AG04449 (cell line): Measurements from ENCODE around the gene PLK1.

ENCODE experiments used
- CTCF ChIA-PET: fragments of 350-600 bp; formaldehyde crosslinking; extraction: SDS; loops from one replicate; lab custom pipeline; 2021; ENCODE audit warnings: antibody characterized with exemption; lab: Yijun Ruan, JAX
- POLR2A ChIA-PET: fragments of 400-600, 350-600 bp; formaldehyde crosslinking; extraction: SDS; loops from one replicate; lab custom pipeline; 2020; ENCODE audit warnings: antibody characterized with exemption, inconsistent platforms; lab: Yijun Ruan, JAX
- DNase-seq: peaks from one replicate; pipeline ENCODE4 v3.0.0-alpha.2; 2010; ENCODE audit warnings: low read depth, low spot score
- H3K4me3 ChIP-seq: 2 replicates; pipeline ENCODE4 v1.5.1; 2011; ENCODE audit warnings: low read depth, mild to moderate bottlenecking, control low read depth, low read length
- CTCF ChIP-seq: IDR thresholded peaks from one replicate; pipeline ENCODE4 v1.5.1; 2011; ENCODE audit warnings: mild to moderate bottlenecking, moderate library complexity, low read length, control low read depth, inconsistent platforms; ENCODE audit not compliant: insufficient read depth; ENCODE audit errors: missing control alignments

The PLK1 gene

GRCh38 chr16:23640931-23641765, 37.5 kb upstream of the PLK1 start, which contains the start of the genes DCTN5 and PALB2:
Gene DCTN5 (plus strand): TSS chr16:23641466. CDS start chr16:23641543, 77 bp downstream.
Gene PALB2 (minus strand): TSS chr16:23641310. CDS start chr16:23641157, 153 bp downstream.
- ChIA-PET POLR2A (interaction anchor here (0.7 to 1.3 kb wide), 3 partner anchors 10 to 24 kb away, joined by 3 to 6 read pairs (median 3); no protein-coding TSS in a partner anchor), CTCF (interaction anchor here (1.1 to 1.7 kb wide), 3 partner anchors 37 to 82 kb away, joined by 4 to 10 read pairs (median 5); partner anchors contain the start of genes NDUFAB1 and PLK1)
- peak within 1 kb of the TSS; percentile 99 for H3K4me3 ChIP-seq
- DNase-seq: peak; percentile 51
- no peak for TF ChIP-seq CTCF

- no peak for TF ChIP-seq CTCF
- ChIA-PET CTCF (interaction anchor here (0.9 to 1.4 kb wide), 3 partner anchors 25 to 207 kb away, joined by 3 to 5 read pairs (median 3); partner anchors contain the start of gene PLK1), POLR2A (interaction anchor here (0.9 kb wide), 2 partner anchors 13 to 23 kb away, joined by 3 read pairs; no protein-coding TSS in a partner anchor)
- H3K4me3 ChIP-seq: peak overlapping the region; percentile 99
- no peak for DNase-seq
Observed at GRCh38 chr16:23642246-23642774, 36.4 kb upstream of the PLK1 start.

- ChIA-PET POLR2A (interaction anchor here (2.3 kb wide), 1 partner anchor 10 kb away, joined by 6 read pairs; the partner anchor contains the start of genes DCTN5 and PALB2), CTCF (interaction anchor here (1.4 kb wide), 1 partner anchor 11 kb away, joined by 4 read pairs; no protein-coding TSS in a partner anchor)
- no peak for TF ChIP-seq CTCF
- H3K4me3 ChIP-seq: no peak overlapping the region
- no peak for DNase-seq
Observed at GRCh38 chr16:23650674-23651416, 27.8 kb upstream of the PLK1 start.

- TF ChIP-seq CTCF: no peak
- ChIA-PET POLR2A (interaction anchor here (2.3 kb wide), 1 partner anchor 11 kb away, joined by 6 read pairs; the partner anchor contains the start of genes DCTN5 and PALB2), CTCF (interaction anchor here (1.4 kb wide), 1 partner anchor 10 kb away, joined by 4 read pairs; no protein-coding TSS in a partner anchor)
- H3K4me3 ChIP-seq: no peak overlapping the region
- DNase-seq: no peak
Observed at GRCh38 chr16:23651943-23652468, 26.7 kb upstream of the PLK1 start.

- TF ChIP-seq CTCF: no peak
- ChIA-PET CTCF (interaction anchor here (0.8 to 2.7 kb wide), 3 partner anchors 10 to 372 kb away, joined by 3 to 12 read pairs (median 4); no protein-coding TSS in a partner anchor), POLR2A (no interaction called here)
- DNase-seq: no peak
- no peak overlapping the region for H3K4me3 ChIP-seq
Observed at GRCh38 chr16:23663918-23664317, 14.8 kb upstream of the PLK1 start.
